ENCODE results near the gene TRPC4. TPM values are rescaled to one million over a fixed set of nuclear protein-coding genes. Genes with fewer than 3 reads are reported as not detected.

Gene TRPC4
- not detected for total RNA-seq

DNA sequence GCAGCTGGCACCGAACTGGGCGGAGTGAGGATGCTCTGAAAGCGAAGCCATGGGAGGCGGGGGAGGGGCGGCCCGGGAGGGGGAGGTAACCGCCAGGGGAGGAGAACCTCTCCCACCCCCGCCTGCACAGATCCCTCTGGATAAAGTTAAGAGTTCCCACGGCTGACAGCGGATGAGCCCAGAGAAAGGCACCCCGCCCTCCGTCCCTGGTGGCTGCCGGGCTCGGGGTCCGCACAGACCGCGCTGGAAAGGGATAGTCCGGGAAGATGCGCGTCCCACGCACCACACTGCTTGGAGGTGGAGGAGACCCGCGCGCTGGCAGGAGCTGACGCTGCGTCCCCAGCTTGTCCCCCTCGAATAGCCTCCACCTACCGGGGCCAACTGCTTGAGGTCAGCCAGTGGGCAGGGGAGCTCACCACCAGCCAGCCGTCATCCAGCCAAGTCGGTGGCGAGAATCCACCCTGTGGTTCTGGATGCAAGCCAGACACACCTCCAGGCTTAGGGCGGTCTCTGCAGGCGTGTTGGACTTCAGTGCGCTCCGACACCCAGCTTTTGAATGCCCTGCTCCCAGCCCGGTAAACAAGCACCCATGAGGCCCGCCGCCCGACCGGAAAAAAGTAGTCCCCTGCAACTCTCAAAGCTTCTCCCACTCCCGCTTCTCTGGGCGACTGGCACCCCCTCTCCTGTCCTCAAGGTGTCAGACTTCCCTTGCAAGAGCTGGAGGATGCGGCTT, at the start of gene TRPC4:
Gene TRPC4 (minus strand): TSS at position 17 of the 733 bp plus-strand sequence. CDS start 86,439 bp downstream, outside the sequence.
- peaks cover 4% of the 10 kb centered on the region for H3K4me1 Mint-ChIP-seq
- peak; percentile 11 for ATAC-seq (replicated peaks)
- H3K27ac Mint-ChIP-seq = no peak within 1 kb of the TSS
- H3K36me3 Mint-ChIP-seq (ENCODE audit: low read depth) = peaks cover 5% of the 10 kb centered on the region
- H3K9me3 Mint-ChIP-seq = peaks cover 4% of the 10 kb centered on the region
- peaks cover 28% of the 10 kb centered on the region for H3K27me3 Mint-ChIP-seq
- H3K4me3 Mint-ChIP-seq = peak within 1 kb of the TSS; percentile 26

DNA sequence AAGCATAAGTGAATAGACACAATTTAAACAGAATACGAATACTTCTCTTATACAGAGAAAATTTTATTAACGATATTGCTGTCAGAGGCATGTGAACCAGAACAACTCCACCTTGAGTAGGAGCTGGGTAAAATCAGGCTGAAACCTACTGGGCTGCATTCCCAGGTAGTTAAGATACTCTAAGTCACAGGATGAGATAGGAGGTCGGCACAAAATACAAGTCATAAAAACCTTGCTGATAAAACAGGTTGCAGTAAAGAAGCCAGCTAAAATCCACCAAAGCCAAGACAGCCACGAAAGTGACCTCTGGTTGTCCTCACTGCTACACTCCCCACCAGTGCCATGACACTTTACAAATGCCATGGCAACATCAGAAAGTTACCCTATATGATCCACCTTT, 49.2 kb upstream of the TRPC4 start:
- no peaks in the 10 kb centered on the region for H3K4me1 Mint-ChIP-seq
- H3K4me3 Mint-ChIP-seq = no peak overlapping the region
- ATAC-seq (replicated peaks) = no peak
- H3K27ac Mint-ChIP-seq = no peak overlapping the region
- H3K9me3 Mint-ChIP-seq = peaks cover 8% of the 10 kb centered on the region
- H3K36me3 Mint-ChIP-seq (ENCODE audit: low read depth) = no peaks in the 10 kb centered on the region
- no peaks in the 10 kb centered on the region for H3K27me3 Mint-ChIP-seq

DNA sequence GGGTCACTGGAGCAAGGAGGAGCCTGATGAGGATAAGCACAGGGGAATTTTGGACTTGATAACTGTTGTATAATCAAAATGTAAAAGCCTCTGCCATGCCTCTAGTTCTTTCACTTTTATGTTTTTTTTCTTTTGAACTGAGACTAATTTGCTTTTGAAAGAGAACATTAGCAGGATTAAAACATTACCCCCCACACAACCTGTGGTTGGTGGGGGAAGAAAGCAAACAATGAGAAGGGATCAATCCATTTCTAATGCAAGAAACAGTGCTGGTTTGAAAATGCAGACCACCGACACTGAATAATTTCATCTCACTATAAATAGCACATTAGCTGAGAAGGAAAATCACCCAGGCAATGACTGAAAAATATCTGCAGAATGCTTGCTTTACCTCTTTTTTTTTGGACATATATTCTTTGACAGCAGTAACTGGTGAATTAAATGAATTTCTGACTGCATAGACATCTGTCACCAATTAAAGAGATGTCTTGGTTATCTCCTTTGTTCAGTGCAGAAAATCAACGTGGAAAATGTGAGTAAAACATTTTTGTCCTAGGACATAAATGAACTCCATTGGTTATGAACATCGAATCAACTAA, 48.6 kb upstream of the TRPC4 start:
- no peaks in the 10 kb centered on the region for H3K27me3 Mint-ChIP-seq
- no peak overlapping the region for H3K4me3 Mint-ChIP-seq
- H3K27ac Mint-ChIP-seq = no peak overlapping the region
- H3K9me3 Mint-ChIP-seq = peaks cover 8% of the 10 kb centered on the region
- ATAC-seq (replicated peaks) = no peak
- H3K4me1 Mint-ChIP-seq = no peaks in the 10 kb centered on the region
- H3K36me3 Mint-ChIP-seq (ENCODE audit: low read depth) = no peaks in the 10 kb centered on the region

DNA sequence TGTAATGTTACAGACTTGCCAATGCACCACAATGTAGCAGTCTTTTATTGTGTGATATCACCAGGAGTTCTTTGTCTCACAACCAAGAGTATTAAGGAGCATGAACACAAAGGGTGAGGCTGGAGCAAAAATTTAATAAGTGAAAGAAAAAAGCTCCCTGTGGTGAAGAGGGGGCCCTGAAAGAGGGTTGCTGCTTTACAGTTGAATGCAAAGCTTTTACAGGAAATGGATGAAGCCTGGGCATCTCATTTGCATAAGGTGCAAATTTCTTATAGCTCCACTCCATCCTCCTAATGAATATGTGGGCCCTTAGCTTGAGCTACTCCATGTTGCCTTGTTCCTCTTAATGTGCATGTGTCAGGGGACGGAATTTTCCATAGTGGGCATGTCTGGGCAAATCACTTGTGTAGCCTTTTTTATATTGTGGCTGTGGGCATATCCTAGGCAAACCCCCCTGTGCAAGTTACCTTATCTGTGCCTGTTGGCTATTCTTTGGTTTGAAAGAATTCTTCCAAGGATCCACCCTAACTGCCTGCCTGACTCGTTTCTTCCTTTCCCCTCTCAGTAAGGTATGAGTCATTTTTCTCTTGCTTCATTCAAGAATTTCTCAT, 45.3 kb upstream of the TRPC4 start:
- Mint-ChIP-seq H3K4me1 (no peaks in the 10 kb centered on the region), H3K4me3 (no peak overlapping the region), H3K9me3 (peaks cover 8% of the 10 kb centered on the region), H3K36me3 (ENCODE audit: low read depth) (no peaks in the 10 kb centered on the region), H3K27me3 (no peaks in the 10 kb centered on the region), H3K27ac (no peak overlapping the region)
- no peak for ATAC-seq (replicated peaks)

- no peak for ATAC-seq (replicated peaks)
- H3K27me3 Mint-ChIP-seq = no peaks in the 10 kb centered on the region
- H3K27ac Mint-ChIP-seq = no peak overlapping the region
- H3K9me3 Mint-ChIP-seq = peaks cover 4% of the 10 kb centered on the region
- no peaks in the 10 kb centered on the region for H3K4me1 Mint-ChIP-seq
- H3K36me3 Mint-ChIP-seq (ENCODE audit: low read depth) = no peaks in the 10 kb centered on the region
- no peak overlapping the region for H3K4me3 Mint-ChIP-seq
Observed at GRCh38 chr13:37910790-37911189, 41.2 kb upstream of the TRPC4 start.

DNA sequence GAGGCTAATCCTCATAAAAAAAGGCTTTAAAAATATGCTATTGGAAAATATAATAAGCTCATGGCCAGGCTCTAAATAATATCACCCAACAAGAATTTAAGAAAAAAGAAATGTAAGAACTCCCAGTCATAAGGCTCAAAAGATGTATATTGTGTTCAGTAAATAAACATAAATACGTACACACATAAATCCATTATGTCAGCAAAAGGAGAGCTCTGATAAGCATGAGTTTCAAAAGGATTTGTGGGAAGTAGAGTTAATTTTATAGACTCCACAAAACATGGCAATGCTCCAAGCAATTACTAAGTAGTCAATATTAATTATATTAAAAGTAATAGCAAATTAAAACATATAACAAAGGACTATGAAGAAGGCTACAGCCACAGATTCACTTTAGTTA, 37.3 kb upstream of the TRPC4 start:
- Mint-ChIP-seq H3K36me3 (ENCODE audit: low read depth) (no peaks in the 10 kb centered on the region), H3K27me3 (no peaks in the 10 kb centered on the region), H3K9me3 (peaks cover 10% of the 10 kb centered on the region), H3K4me1 (no peaks in the 10 kb centered on the region), H3K4me3 (no peak overlapping the region), H3K27ac (no peak overlapping the region)
- no peak for ATAC-seq (replicated peaks)

DNA sequence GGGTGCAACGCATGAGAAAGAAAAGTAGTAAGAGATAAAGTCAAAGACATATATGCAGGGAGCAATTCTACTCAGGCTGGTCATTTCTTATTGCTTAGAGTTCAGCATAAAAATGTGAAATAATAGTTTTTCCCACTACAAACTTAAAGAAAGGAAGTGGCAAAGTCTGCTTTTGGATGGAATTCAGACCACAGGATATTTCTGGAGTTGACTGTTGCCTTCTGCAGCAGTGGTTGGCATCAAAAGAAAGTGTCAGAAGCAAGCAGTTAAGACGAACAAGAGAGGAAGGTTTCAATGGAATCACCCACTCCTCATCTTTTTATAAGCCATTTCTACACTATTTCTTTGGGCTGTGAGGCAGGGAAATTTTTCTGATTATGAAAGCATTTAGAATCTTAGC, 36.2 kb upstream of the TRPC4 start:
- H3K4me1 Mint-ChIP-seq = no peaks in the 10 kb centered on the region
- H3K36me3 Mint-ChIP-seq (ENCODE audit: low read depth) = no peaks in the 10 kb centered on the region
- H3K4me3 Mint-ChIP-seq = no peak overlapping the region
- ATAC-seq (replicated peaks) = no peak
- H3K9me3 Mint-ChIP-seq = peaks cover 10% of the 10 kb centered on the region
- H3K27ac Mint-ChIP-seq = no peak overlapping the region
- H3K27me3 Mint-ChIP-seq = no peaks in the 10 kb centered on the region

DNA sequence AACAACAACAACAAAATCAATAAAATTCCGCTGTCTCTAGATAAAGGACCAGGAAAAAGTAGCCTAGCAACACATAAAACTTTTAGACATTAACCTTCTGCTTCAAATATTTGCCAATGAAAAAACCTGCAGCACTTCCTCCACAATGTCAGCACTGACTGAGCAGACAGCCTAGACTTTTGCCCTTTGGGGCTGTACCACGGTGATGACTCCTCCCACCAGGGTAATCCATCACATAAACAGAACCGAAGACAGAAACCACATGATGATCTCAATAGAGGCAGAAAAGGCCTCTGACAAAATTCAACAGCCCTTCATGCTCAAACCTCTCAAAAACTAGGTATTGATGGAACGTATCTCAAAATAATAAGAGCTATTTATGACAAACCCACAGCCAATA, 30.2 kb upstream of the TRPC4 start:
- no peaks in the 10 kb centered on the region for H3K4me1 Mint-ChIP-seq

DNA sequence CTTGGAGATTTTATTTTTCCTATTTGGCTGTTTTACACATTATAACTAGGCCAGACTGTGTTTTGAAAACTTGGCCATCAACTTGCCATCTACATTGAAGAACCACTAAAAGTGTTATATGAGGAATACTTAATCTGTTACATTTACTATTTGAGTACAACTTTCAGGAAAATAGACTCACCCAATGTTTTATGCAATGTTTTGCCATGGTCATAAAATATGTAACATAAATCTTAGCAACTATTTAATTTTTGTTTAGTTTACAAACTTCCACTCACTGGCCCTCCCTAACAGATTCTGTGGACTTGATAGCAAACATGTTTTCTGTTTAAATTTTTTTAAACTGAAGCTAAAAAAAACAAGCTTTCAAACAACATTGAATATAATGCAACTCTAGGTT, 23.7 kb upstream of the TRPC4 start:
- H3K27ac Mint-ChIP-seq = no peak overlapping the region
- no peaks in the 10 kb centered on the region for H3K27me3 Mint-ChIP-seq
- H3K9me3 Mint-ChIP-seq = peaks cover 9% of the 10 kb centered on the region
- no peak overlapping the region for H3K4me3 Mint-ChIP-seq
- H3K4me1 Mint-ChIP-seq = no peaks in the 10 kb centered on the region
- no peaks in the 10 kb centered on the region for H3K36me3 Mint-ChIP-seq (ENCODE audit: low read depth)
- no peak for ATAC-seq (replicated peaks)

More for the DNA sequence above, 30.2 kb upstream of the TRPC4 start:
- Mint-ChIP-seq H3K36me3 (ENCODE audit: low read depth) (no peaks in the 10 kb centered on the region), H3K9me3 (peaks cover 13% of the 10 kb centered on the region), H3K27ac (no peak overlapping the region), H3K27me3 (no peaks in the 10 kb centered on the region), H3K4me3 (no peak overlapping the region)
- ATAC-seq (replicated peaks) = no peak

DNA sequence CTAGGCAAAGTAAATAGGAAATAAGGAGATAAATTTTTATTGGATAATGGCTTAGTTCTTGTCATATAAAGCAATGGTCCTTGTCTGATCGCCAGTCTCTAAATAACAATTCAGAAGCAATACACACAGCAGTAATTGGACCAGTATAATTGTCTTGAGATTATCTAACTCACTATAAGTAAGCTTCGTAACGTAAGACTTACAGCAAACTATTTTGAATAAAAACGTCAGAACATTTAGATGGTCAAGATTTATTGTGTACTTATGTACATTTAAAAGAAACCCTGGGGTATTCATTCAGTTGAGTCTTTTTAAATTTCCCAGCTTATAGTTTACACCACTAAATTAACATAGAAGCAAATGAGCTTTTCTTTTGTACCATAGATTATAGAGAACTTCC, 20.2 kb upstream of the TRPC4 start:
- H3K4me1 Mint-ChIP-seq = no peaks in the 10 kb centered on the region
- peaks cover 7% of the 10 kb centered on the region for H3K9me3 Mint-ChIP-seq
- H3K4me3 Mint-ChIP-seq = no peak overlapping the region
- no peak overlapping the region for H3K27ac Mint-ChIP-seq
- H3K36me3 Mint-ChIP-seq (ENCODE audit: low read depth) = no peaks in the 10 kb centered on the region
- ATAC-seq (replicated peaks) = no peak
- no peaks in the 10 kb centered on the region for H3K27me3 Mint-ChIP-seq

- Mint-ChIP-seq H3K36me3 (ENCODE audit: low read depth) (no peaks in the 10 kb centered on the region), H3K27ac (no peak overlapping the region), H3K4me1 (no peaks in the 10 kb centered on the region), H3K27me3 (no peaks in the 10 kb centered on the region), H3K4me3 (no peak overlapping the region), H3K9me3 (peaks cover 7% of the 10 kb centered on the region)
- no peak for ATAC-seq (replicated peaks)
Observed at GRCh38 chr13:37889102-37889501, 19.5 kb upstream of the TRPC4 start.

DNA sequence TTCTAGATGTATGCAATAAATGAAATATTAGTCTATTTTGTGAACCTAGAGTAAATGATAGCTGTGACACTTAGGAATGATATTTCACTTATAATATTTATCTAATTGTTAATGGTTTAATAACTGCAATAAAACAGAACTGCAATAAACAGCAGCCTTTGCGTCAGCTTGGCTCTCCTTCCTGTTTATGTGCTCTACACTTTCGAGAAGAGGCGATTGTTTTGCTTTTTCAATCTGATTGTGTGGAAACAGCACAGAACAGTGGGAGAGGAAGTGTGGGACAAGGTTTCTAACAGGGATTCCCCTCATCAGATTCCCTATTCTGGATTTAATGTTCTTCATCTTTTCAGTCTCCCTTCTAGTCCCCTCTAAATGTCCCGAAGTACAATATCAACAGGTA, 17.3 kb upstream of the TRPC4 start:
- no peak for ATAC-seq (replicated peaks)
- no peaks in the 10 kb centered on the region for H3K36me3 Mint-ChIP-seq (ENCODE audit: low read depth)
- H3K4me1 Mint-ChIP-seq = no peaks in the 10 kb centered on the region
- H3K4me3 Mint-ChIP-seq = no peak overlapping the region
- H3K27me3 Mint-ChIP-seq = no peaks in the 10 kb centered on the region
- peaks cover 7% of the 10 kb centered on the region for H3K9me3 Mint-ChIP-seq
- H3K27ac Mint-ChIP-seq = no peak overlapping the region

- no peaks in the 10 kb centered on the region for H3K27me3 Mint-ChIP-seq
- H3K9me3 Mint-ChIP-seq = peaks cover 4% of the 10 kb centered on the region
- H3K4me3 Mint-ChIP-seq = no peak overlapping the region
- ATAC-seq (replicated peaks) = no peak
- no peak overlapping the region for H3K27ac Mint-ChIP-seq
- H3K36me3 Mint-ChIP-seq (ENCODE audit: low read depth) = no peaks in the 10 kb centered on the region
- no peaks in the 10 kb centered on the region for H3K4me1 Mint-ChIP-seq
Observed at GRCh38 chr13:37884674-37885073, 15.1 kb upstream of the TRPC4 start.

DNA sequence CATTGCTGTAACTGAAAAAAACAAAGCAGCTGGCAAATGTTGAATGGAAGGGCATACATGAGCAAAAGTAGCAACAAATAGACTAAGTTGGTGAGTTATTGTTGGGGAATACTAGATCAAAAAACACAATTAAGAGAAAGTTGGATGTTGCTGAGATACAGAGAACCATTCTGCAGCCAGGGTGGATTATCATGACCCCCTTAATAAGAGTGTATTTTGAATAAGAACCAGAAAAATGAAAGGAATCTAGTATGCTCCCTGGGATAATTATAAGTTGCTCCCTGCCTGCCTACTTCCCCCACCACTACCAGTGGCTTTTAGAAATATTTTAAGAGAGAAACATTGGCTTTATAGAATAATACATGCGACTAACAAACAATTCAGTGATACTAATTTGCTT, 14.5 kb upstream of the TRPC4 start:
- Mint-ChIP-seq H3K27me3 (no peaks in the 10 kb centered on the region), H3K4me3 (no peak overlapping the region), H3K27ac (no peak overlapping the region), H3K4me1 (no peaks in the 10 kb centered on the region), H3K9me3 (peaks cover 4% of the 10 kb centered on the region), H3K36me3 (ENCODE audit: low read depth) (no peaks in the 10 kb centered on the region)
- no peak for ATAC-seq (replicated peaks)

DNA sequence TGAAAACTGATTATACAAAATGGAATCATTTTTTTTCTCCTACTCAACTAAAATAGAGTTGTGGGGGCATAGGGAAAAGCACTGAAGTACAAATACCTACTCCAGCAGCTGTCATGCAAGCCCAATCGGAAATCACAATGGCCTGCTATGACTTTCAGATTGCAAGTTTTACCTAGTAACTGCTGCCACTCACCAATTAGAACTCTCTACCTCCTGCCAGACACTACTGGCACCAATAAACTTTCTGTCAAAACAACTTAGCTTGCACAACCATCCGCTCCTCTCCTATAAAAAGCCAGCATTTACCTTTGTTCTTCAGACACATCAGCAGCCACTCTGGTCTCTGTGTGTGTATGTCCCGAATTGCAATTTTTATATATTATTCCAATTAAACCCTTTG, 9.3 kb upstream of the TRPC4 start:
- H3K27ac Mint-ChIP-seq = no peak overlapping the region
- H3K36me3 Mint-ChIP-seq (ENCODE audit: low read depth) = no peaks in the 10 kb centered on the region
- no peak for ATAC-seq (replicated peaks)
- H3K4me1 Mint-ChIP-seq = no peaks in the 10 kb centered on the region
- peaks cover 3% of the 10 kb centered on the region for H3K27me3 Mint-ChIP-seq
- no peak overlapping the region for H3K4me3 Mint-ChIP-seq
- peaks cover 7% of the 10 kb centered on the region for H3K9me3 Mint-ChIP-seq

All from activated T-helper 17 cell treated with anti-CD3 and anti-CD28 coated beads, Interleukin-2, amount 50 U/mL, for 72 hours (primary cell).